ENCODE results near the gene KRT6B. TPM values are rescaled to one million over a fixed set of nuclear protein-coding genes. Genes with fewer than 3 reads are reported as not detected.
"Not testable (repeated sequence)": the region's sequence is repeated elsewhere in the genome, so short reads cannot be mapped to it uniquely, and the experiment has no call there.

The KRT6B gene
- total RNA-seq, 1 donor from 2014 or later = not detected

GRCh38 chr12:52494100-52494499, 42.2 kb upstream of the KRT6B start:
- H3K36me3 Mint-ChIP-seq (ENCODE audit: low read depth, unreplicated experiment) = no peaks in the 10 kb centered on the region
- no peaks in the 10 kb centered on the region for H3K9me3 Mint-ChIP-seq (ENCODE audit: unreplicated experiment)
- no peak overlapping the region for H3K4me3 Mint-ChIP-seq (ENCODE audit: unreplicated experiment)
- no peak for TF ChIP-seq CTCF (IDR thresholded peaks at IDR 0.05; ENCODE audit: unreplicated experiment)
- peaks cover 6% of the 10 kb centered on the region for H3K27me3 Mint-ChIP-seq (ENCODE audit: unreplicated experiment)
- no peak overlapping the region for H3K27ac Mint-ChIP-seq (ENCODE audit: unreplicated experiment)
- DNase-seq (ENCODE audit: low spot score) = no peak
- peaks cover 8% of the 10 kb centered on the region for H3K4me1 Mint-ChIP-seq (ENCODE audit: unreplicated experiment)

- Mint-ChIP-seq H3K4me3 (ENCODE audit: unreplicated experiment) (no peak within 1 kb of the TSS), H3K27ac (ENCODE audit: unreplicated experiment) (no peak within 1 kb of the TSS), H3K4me1 (ENCODE audit: unreplicated experiment) (peaks cover 8% of the 10 kb centered on the region), H3K36me3 (ENCODE audit: low read depth, unreplicated experiment) (no peaks in the 10 kb centered on the region), H3K27me3 (ENCODE audit: unreplicated experiment) (peaks cover 6% of the 10 kb centered on the region), H3K9me3 (ENCODE audit: unreplicated experiment) (no peaks in the 10 kb centered on the region)
- TF ChIP-seq CTCF (IDR thresholded peaks at IDR 0.05; ENCODE audit: unreplicated experiment) = no peak
- DNase-seq (ENCODE audit: low spot score) = no peak
Measured at GRCh38 chr12:52493172-52493571, 41.2 kb upstream of the KRT6B start, which contains the start of gene KRT6A. KRT6A (minus strand) TSS chr12:52493257; CDS start chr12:52493188, 69 bp downstream.

GRCh38 chr12:52492405-52492804, 40.5 kb upstream of the KRT6B start:
- not testable (repeated sequence) for H3K9me3 Mint-ChIP-seq (ENCODE audit: unreplicated experiment); H3K27ac Mint-ChIP-seq (ENCODE audit: unreplicated experiment); DNase-seq (ENCODE audit: low spot score); H3K27me3 Mint-ChIP-seq (ENCODE audit: unreplicated experiment); H3K4me1 Mint-ChIP-seq (ENCODE audit: unreplicated experiment); H3K4me3 Mint-ChIP-seq (ENCODE audit: unreplicated experiment); H3K36me3 Mint-ChIP-seq (ENCODE audit: low read depth, unreplicated experiment)

- H3K27me3 Mint-ChIP-seq (ENCODE audit: unreplicated experiment); H3K4me3 Mint-ChIP-seq (ENCODE audit: unreplicated experiment); DNase-seq (ENCODE audit: low spot score); H3K27ac Mint-ChIP-seq (ENCODE audit: unreplicated experiment); H3K4me1 Mint-ChIP-seq (ENCODE audit: unreplicated experiment); H3K9me3 Mint-ChIP-seq (ENCODE audit: unreplicated experiment); H3K36me3 Mint-ChIP-seq (ENCODE audit: low read depth, unreplicated experiment): not testable (repeated sequence)
Measured at GRCh38 chr12:52491495-52491894, 39.5 kb upstream of the KRT6B start.

GRCh38 chr12:52488736-52489135, 36.8 kb upstream of the KRT6B start:
- H3K4me1 Mint-ChIP-seq (ENCODE audit: unreplicated experiment) = no peaks in the 10 kb centered on the region
- TF ChIP-seq CTCF (IDR thresholded peaks at IDR 0.05; ENCODE audit: unreplicated experiment) = no peak
- no peak for DNase-seq (ENCODE audit: low spot score)
- H3K27me3 Mint-ChIP-seq (ENCODE audit: unreplicated experiment) = peaks cover 4% of the 10 kb centered on the region
- H3K4me3 Mint-ChIP-seq (ENCODE audit: unreplicated experiment) = no peak overlapping the region
- H3K27ac Mint-ChIP-seq (ENCODE audit: unreplicated experiment) = no peak overlapping the region
- H3K36me3 Mint-ChIP-seq (ENCODE audit: low read depth, unreplicated experiment) = no peaks in the 10 kb centered on the region
- H3K9me3 Mint-ChIP-seq (ENCODE audit: unreplicated experiment) = no peaks in the 10 kb centered on the region

- H3K27me3 Mint-ChIP-seq (ENCODE audit: unreplicated experiment); H3K36me3 Mint-ChIP-seq (ENCODE audit: low read depth, unreplicated experiment); DNase-seq (ENCODE audit: low spot score); H3K9me3 Mint-ChIP-seq (ENCODE audit: unreplicated experiment); H3K27ac Mint-ChIP-seq (ENCODE audit: unreplicated experiment); H3K4me3 Mint-ChIP-seq (ENCODE audit: unreplicated experiment); H3K4me1 Mint-ChIP-seq (ENCODE audit: unreplicated experiment): not testable (repeated sequence)
Measured at GRCh38 chr12:52487744-52488443, 35.9 kb upstream of the KRT6B start.
